GM12892 (cell line): ENCODE results near the gene PVR.

ENCODE experiments used
- POLR2A ChIP-seq: IDR thresholded peaks from 2 replicates; pipeline ENCODE4 v1.6.1; 2011; ENCODE audit warnings: low read depth, low read length, control low read depth
- POLR2AphosphoS5 ChIP-seq: IDR thresholded peaks from 2 replicates; pipeline ENCODE4 v1.6.1; 2011; ENCODE audit warnings: low read depth, low read length, control low read depth

- no peak for TF ChIP-seq POLR2A
- no peak for TF ChIP-seq POLR2AphosphoS5
Measured at GRCh38 chr19:44671400-44671799, 27.7 kb downstream of the PVR start, which contains the start of gene CEACAM19.
